Smooth muscle cell of the coronary artery (primary cell): Measurements from ENCODE around the gene MZT1. TPM values are rescaled to one million over a fixed set of nuclear protein-coding genes. Genes with fewer than 3 reads are reported as not detected.

Experiments used
- total RNA-seq: library from RNA; depleted of rRNA; stranded (reverse); fragments of >200 nt; gene quantifications from 2 replicates; pipeline ENCODE4 v1.2.3, GENCODE V29; 2014; ENCODE audit warnings: low replicate concordance

Gene MZT1, protein sequence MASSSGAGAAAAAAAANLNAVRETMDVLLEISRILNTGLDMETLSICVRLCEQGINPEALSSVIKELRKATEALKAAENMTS
- 2.6 and 10.4 TPM in 2 replicates for total RNA-seq

GRCh38 chr13:72727417-72728289 lies at the start of gene MZT1, which contains the start of gene BORA:
TSS of gene MZT1 (minus strand) at chr13:72727629. CDS start at chr13:72727602, 27 bp downstream.
TSS of gene BORA (plus strand) at chr13:72727923. CDS start at chr13:72728941, 1,018 bp downstream.

Other genes with a start within 250 kb of the MZT1 start
- 1.3 and 2.9 TPM in 2 replicates for gene BORA, start 294 bp upstream of the MZT1 start, total RNA-seq
- 14.0 and 39.5 TPM in 2 replicates for gene DIS3, start 54.3 kb upstream of the MZT1 start, total RNA-seq
- 8.4 and 23.4 TPM in 2 replicates for gene PIBF1, start 54.5 kb upstream of the MZT1 start, total RNA-seq